ENCODE data around the gene WDR27. TPM values are rescaled to one million over a fixed set of nuclear protein-coding genes. Genes with fewer than 3 reads are reported as not detected.
"Not testable (repeated sequence)": the region's sequence is repeated elsewhere in the genome, so short reads cannot be mapped to it uniquely, and the experiment has no call there.

WDR27 gene
- total and polyA plus RNA-seq, 10 of the 15 experiments (the other 5 are each of a cell fraction or from before 2014, with no cell fraction given), result 1.9 to 33.2 (median 19.0) TPM

DNA sequence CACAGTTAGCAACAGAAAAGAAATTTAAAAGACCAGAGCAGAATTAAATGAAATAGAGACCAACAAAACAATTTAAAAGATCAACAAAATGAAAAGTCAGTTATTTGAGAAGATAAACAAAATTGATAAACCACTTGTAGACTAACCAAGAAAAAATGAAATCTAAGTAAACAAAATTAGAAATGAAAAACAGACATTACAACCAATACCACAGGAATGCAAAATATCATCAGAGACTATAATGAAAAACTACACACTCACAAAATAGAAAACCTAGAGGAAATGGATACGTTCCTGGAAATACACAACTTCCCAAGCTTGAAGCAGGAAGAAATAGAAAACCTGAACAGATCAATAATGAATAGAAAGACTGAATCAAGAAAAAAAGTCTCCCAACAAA is 97.8 kb downstream of the WDR27 start (continued):
- TF ChIP-seq, protein P1, sequence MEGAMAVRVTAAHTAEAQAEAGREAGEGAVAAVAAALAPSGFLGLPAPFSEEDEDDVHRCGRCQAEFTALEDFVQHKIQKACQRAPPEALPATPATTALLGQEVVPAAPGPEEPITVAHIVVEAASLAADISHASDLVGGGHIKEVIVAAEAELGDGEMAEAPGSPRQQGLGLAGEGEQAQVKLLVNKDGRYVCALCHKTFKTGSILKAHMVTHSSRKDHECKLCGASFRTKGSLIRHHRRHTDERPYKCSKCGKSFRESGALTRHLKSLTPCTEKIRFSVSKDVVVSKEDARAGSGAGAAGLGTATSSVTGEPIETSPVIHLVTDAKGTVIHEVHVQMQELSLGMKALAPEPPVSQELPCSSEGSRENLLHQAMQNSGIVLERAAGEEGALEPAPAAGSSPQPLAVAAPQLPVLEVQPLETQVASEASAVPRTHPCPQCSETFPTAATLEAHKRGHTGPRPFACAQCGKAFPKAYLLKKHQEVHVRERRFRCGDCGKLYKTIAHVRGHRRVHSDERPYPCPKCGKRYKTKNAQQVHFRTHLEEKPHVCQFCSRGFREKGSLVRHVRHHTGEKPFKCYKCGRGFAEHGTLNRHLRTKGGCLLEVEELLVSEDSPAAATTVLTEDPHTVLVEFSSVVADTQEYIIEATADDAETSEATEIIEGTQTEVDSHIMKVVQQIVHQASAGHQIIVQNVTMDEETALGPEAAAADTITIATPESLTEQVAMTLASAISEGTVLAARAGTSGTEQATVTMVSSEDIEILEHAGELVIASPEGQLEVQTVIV (IDR thresholded peaks at IDR 0.05; ENCODE audit: borderline replicate concordance, partially characterized antibody), result no peak
- no peak for TF ChIP-seq CEBPB (IDR thresholded peaks at IDR 0.05; ENCODE audit: borderline replicate concordance in 1 of 2, low read depth in 2 of 2, low read length in 2 of 2)
- no peak for TF ChIP-seq BCL11A (IDR thresholded peaks at IDR 0.05; ENCODE audit: low read depth, low read length)
- TF ChIP-seq SREBF2 (IDR thresholded peaks at IDR 0.05; ENCODE audit: low read length), result no peak
- no peak for TF ChIP-seq ESRRA (IDR thresholded peaks at IDR 0.05; ENCODE audit: low read length)
- no peak for TF ChIP-seq BHLHE40 (IDR thresholded peaks at IDR 0.05; ENCODE audit: borderline replicate concordance in 1 of 2, low read depth in 2 of 2, low read length in 1 of 2)

DNA sequence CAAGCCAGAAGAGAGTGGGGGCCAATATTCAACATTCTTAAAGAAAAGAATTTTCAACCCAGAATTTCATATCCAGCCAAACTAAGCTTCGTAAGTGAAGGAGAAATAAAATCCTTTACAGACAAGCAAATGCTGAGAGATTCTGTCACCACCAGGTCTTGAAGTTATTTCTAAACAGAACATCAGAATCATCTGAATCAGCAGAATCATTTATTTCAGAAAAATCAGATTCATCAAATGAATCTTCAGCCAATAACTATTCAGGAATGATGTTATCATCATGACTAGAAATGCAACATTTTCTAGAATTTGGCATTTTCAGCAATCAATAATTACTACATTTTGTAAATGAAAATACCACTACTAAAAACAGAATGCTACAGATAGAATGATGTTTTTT is 100.7 kb downstream of the WDR27 start:
- FAIRE-seq; SMC1A ChIA-PET (ENCODE audit: uncharacterized antibody, unreplicated experiment): not testable (repeated sequence)
- 100% methylated on average over 1 of the region's 1 CpG for WGBS (ENCODE audit: insufficient coverage, insufficient replicate concordance, low lambda C conversion rate, missing lambda C conversion rate)

More for the DNA sequence above, 100.7 kb downstream of the WDR27 start:
- RAD21 ChIA-PET (ENCODE audit: unreplicated experiment); ATAC-seq; H3K9me3 ChIP-seq (replicated peaks; ENCODE audit: control insufficient read depth, insufficient read depth, low read length); intact Hi-C loops (cut with micrococcal nuclease; ENCODE audit: unreplicated experiment); DNase-seq (ENCODE audit: low read depth, low spot score); BruUV-seq (replicated peaks); in situ Hi-C loops (cut with MboI); H3K27ac ChIP-seq (ENCODE audit: control insufficient read depth, insufficient read depth); H3K4me3 ChIP-seq; H3K36me3 ChIP-seq (ENCODE audit: control insufficient read depth in 2 of 2, insufficient read depth in 2 of 2, low read length in 1 of 2); H3K4me2 ChIP-seq (ENCODE audit: control insufficient read depth, insufficient read depth); POLR2A ChIA-PET; H3K4me1 ChIP-seq (ENCODE audit: control insufficient read depth, insufficient read depth, low read length); H3K27me3 ChIP-seq (replicated peaks in 1 of 2; ENCODE audit: control insufficient read depth in 2 of 2, insufficient read depth in 2 of 2, low read length in 1 of 2); CTCF ChIA-PET; H3K79me2 ChIP-seq (ENCODE audit: control insufficient read depth, insufficient read depth, low read length); H3K9ac ChIP-seq (ENCODE audit: control insufficient read depth, insufficient read depth, low read length); H4K20me1 ChIP-seq (ENCODE audit: control insufficient read depth, insufficient read depth); H2AFZ ChIP-seq (ENCODE audit: control insufficient read depth, low read depth, low read length): not testable (repeated sequence)
